ENCODE measurements around the gene CSMD2.

CSMD2 gene

GRCh38 chr1:33844166-33844565 lies 320.9 kb downstream of the CSMD2 start:
- no peak for DNase-seq

- DNase-seq, result no peak
Measured at GRCh38 chr1:33842348-33842747, 322.7 kb downstream of the CSMD2 start.

GRCh38 chr1:33841494-33841893 lies 323.5 kb downstream of the CSMD2 start:
- DNase-seq, result no peak

GRCh38 chr1:33837635-33838034 lies 327.4 kb downstream of the CSMD2 start:
- no peak for DNase-seq

- DNase-seq, result no peak
Measured at GRCh38 chr1:33836911-33837310, 328.1 kb downstream of the CSMD2 start.

- no peak for DNase-seq
Measured at GRCh38 chr1:33828654-33829053, 336.4 kb downstream of the CSMD2 start.

GRCh38 chr1:33828059-33828458 lies 337.0 kb downstream of the CSMD2 start:
- DNase-seq, result no peak

GRCh38 chr1:33826711-33827110 lies 338.3 kb downstream of the CSMD2 start:
- DNase-seq, result no peak

GRCh38 chr1:33826311-33826710 lies 338.7 kb downstream of the CSMD2 start:
- DNase-seq, result no peak

GRCh38 chr1:33825506-33825905 lies 339.5 kb downstream of the CSMD2 start:
- no peak for DNase-seq

GRCh38 chr1:33824971-33825370 lies 340.1 kb downstream of the CSMD2 start:
- DNase-seq, result no peak

- DNase-seq, result no peak
Measured at GRCh38 chr1:33824321-33824720, 340.7 kb downstream of the CSMD2 start.

GRCh38 chr1:33823830-33824229 lies 341.2 kb downstream of the CSMD2 start:
- no peak for DNase-seq

GRCh38 chr1:33823401-33823800 lies 341.6 kb downstream of the CSMD2 start:
- DNase-seq, result no peak

- DNase-seq, result no peak
Measured at GRCh38 chr1:33822396-33822795, 342.6 kb downstream of the CSMD2 start.

GRCh38 chr1:33821291-33821690 lies 343.7 kb downstream of the CSMD2 start:
- DNase-seq, result no peak

GRCh38 chr1:33820804-33821203 lies 344.2 kb downstream of the CSMD2 start:
- DNase-seq, result no peak

- no peak for DNase-seq
Measured at GRCh38 chr1:33819913-33820311, 345.1 kb downstream of the CSMD2 start.

GRCh38 chr1:33819290-33819912 lies 345.6 kb downstream of the CSMD2 start:
- DNase-seq, result no peak

- DNase-seq, result no peak
Measured at GRCh38 chr1:33818071-33818470, 347.0 kb downstream of the CSMD2 start.

- DNase-seq, result no peak
Measured at GRCh38 chr1:33815061-33815460, 350.0 kb downstream of the CSMD2 start.

- no peak for DNase-seq
Measured at GRCh38 chr1:33814166-33814565, 350.9 kb downstream of the CSMD2 start.

- no peak for DNase-seq
Measured at GRCh38 chr1:33810571-33810970, 354.5 kb downstream of the CSMD2 start.

GRCh38 chr1:33805988-33806387 lies 359.0 kb downstream of the CSMD2 start:
- DNase-seq, result no peak

GRCh38 chr1:33802268-33802667 lies 362.8 kb downstream of the CSMD2 start:
- DNase-seq, result no peak

- no peak for DNase-seq
Measured at GRCh38 chr1:33797849-33798248, 367.2 kb downstream of the CSMD2 start.

Data from stimulated activated CD4-positive, alpha-beta T cell treated with anti-CD3 and anti-CD28 coated beads, Interleukin-4, amount 100 ng/mL, for 1 hour (primary cell).